ENCODE measurements around the gene TOR1AIP2.

The TOR1AIP2 gene

GRCh38 chr1:179877586-179878265 lies at the start of gene TOR1AIP2:
Gene TOR1AIP2, minus strand, starts transcription at chr1:179877803. Its CDS starts 25,138 bp downstream, at chr1:179852665.
- CTCF ChIA-PET, result interaction anchor here (1.4 to 4.3 kb wide), 4 partner anchors 10 to 301 kb away, joined by 3 to 24 read pairs (median 12); no protein-coding TSS in a partner anchor
- TF ChIP-seq CTCF (IDR thresholded peaks at IDR 0.05; ENCODE audit: insufficient read depth, low read length, missing control alignments), result no peak
- H3K4me3 ChIP-seq (ENCODE audit: low read depth, low read length), result peak within 1 kb of the TSS; percentile 88
- no peak for DNase-seq (ENCODE audit: low read depth, low spot score)
- POLR2A ChIA-PET, result interaction anchor here (0.7 kb wide), 1 partner anchor 126 kb away, joined by 3 read pairs; no protein-coding TSS in a partner anchor

GRCh38 chr1:179926850-179927205 lies 49.2 kb upstream of the TOR1AIP2 start:
- no peak for TF ChIP-seq CTCF (IDR thresholded peaks at IDR 0.05; ENCODE audit: insufficient read depth, low read length, missing control alignments)
- no peak for DNase-seq (ENCODE audit: low read depth, low spot score)
- CTCF ChIA-PET, result interaction anchor here (1.7 kb wide), 1 partner anchor 253 kb away, joined by 4 read pairs; no protein-coding TSS in a partner anchor
- POLR2A ChIA-PET, result no interaction called here
- no peak overlapping the region for H3K4me3 ChIP-seq (ENCODE audit: low read depth, low read length)

- CTCF ChIA-PET, result interaction anchor here (1.1 to 1.7 kb wide), 2 partner anchors 11 to 253 kb away, joined by 3 to 4 read pairs; no protein-coding TSS in a partner anchor
- TF ChIP-seq CTCF (IDR thresholded peaks at IDR 0.05; ENCODE audit: insufficient read depth, low read length, missing control alignments), result no peak
- peak; percentile 59 for DNase-seq (ENCODE audit: low read depth, low spot score)
- H3K4me3 ChIP-seq (ENCODE audit: low read depth, low read length), result no peak overlapping the region
- POLR2A ChIA-PET, result no interaction called here
Measured at GRCh38 chr1:179925922-179926849, 48.6 kb upstream of the TOR1AIP2 start.

GRCh38 chr1:179925302-179925701 lies 47.7 kb upstream of the TOR1AIP2 start:
- ChIA-PET POLR2A (no interaction called here), CTCF (interaction anchor here (1.1 to 1.7 kb wide), 2 partner anchors 10 to 254 kb away, joined by 3 to 4 read pairs; no protein-coding TSS in a partner anchor)
- DNase-seq (ENCODE audit: low read depth, low spot score), result no peak
- TF ChIP-seq CTCF (IDR thresholded peaks at IDR 0.05; ENCODE audit: insufficient read depth, low read length, missing control alignments), result no peak
- H3K4me3 ChIP-seq (ENCODE audit: low read depth, low read length), result no peak overlapping the region

GRCh38 chr1:179924268-179924667 lies 46.7 kb upstream of the TOR1AIP2 start:
- CTCF ChIA-PET, result no interaction called here
- no peak for DNase-seq (ENCODE audit: low read depth, low spot score)
- POLR2A ChIA-PET, result interaction anchor here (0.5 kb wide), 1 partner anchor 18 kb away, joined by 3 read pairs; no protein-coding TSS in a partner anchor

More at GRCh38 chr1:179924268-179924667, 46.7 kb upstream of the TOR1AIP2 start:
- no peak overlapping the region for H3K4me3 ChIP-seq (ENCODE audit: low read depth, low read length)
- no peak for TF ChIP-seq CTCF (IDR thresholded peaks at IDR 0.05; ENCODE audit: insufficient read depth, low read length, missing control alignments)
